Caco-2 (cell line): ENCODE data around the gene ATXN1. TPM values are rescaled to one million over a fixed set of nuclear protein-coding genes. Genes with fewer than 3 reads are reported as not detected.

Experiments
- BruUV-seq: library from RNA; stranded (reverse); fragments of 400-500 nt; replicated peaks from 2 replicates; lab custom pipeline; 2021; lab: Mats Ljungman, UMichigan
- CTCF ChIA-PET: fragments of 300-600 bp; sonication (Branson Sonifier 250); formaldehyde crosslinking; loops from one replicate; lab custom pipeline; 2022; ENCODE audit warnings: antibody characterized with exemption; lab: Charles Lee
- POLR2A ChIA-PET: fragments of 300-600 bp; sonication (Branson Sonifier 250); formaldehyde crosslinking; loops from one replicate; lab custom pipeline; 2022; ENCODE audit warnings: antibody characterized with exemption; lab: Charles Lee
- DNase-seq, 2 experiments: peaks; one replicate each; pipeline versions ENCODE4 v3.0.0 to v3.0.0-alpha.2; 2020 to 2022
- H3K27me3 ChIP-seq: replicated peaks from 2 replicates; pipeline ENCODE4 v1.6.0; 2011; ENCODE audit warnings: low read length; ENCODE audit not compliant: control insufficient read depth, insufficient read depth
- H3K36me3 ChIP-seq: 2 replicates; pipeline ENCODE4 v1.5.1; 2011; ENCODE audit warnings: low read length; ENCODE audit not compliant: control insufficient read depth, insufficient read depth
- H3K4me1 ChIP-seq: fragments of 250-450 bp; sonication (Bioruptor Pico); 2 replicates; pipeline ENCODE4 v1.5.1; 2020; ENCODE audit warnings: mild to moderate bottlenecking
- H3K4me3 ChIP-seq: 2 replicates; pipeline ENCODE4 v1.5.1; 2011; ENCODE audit warnings: low read depth, mild to moderate bottlenecking, control low read depth, low read length
- H3K9me3 ChIP-seq: fragments of 250-450 bp; sonication (Bioruptor Pico); 2 replicates; pipeline ENCODE4 v1.5.1; 2020; ENCODE audit warnings: mild to moderate bottlenecking, moderate library complexity
- H3K27ac Mint-ChIP-seq: one replicate; pipeline ENCODE4 v1.8.0; 2022; ENCODE audit warnings: mixed read lengths; ENCODE audit not compliant: unreplicated experiment
- H3K27me3 Mint-ChIP-seq: one replicate; pipeline ENCODE4 v1.8.0; 2022; ENCODE audit warnings: mixed read lengths; ENCODE audit not compliant: insufficient read depth, unreplicated experiment
- H3K36me3 Mint-ChIP-seq: one replicate; pipeline ENCODE4 v1.8.0; 2022; ENCODE audit warnings: mild to moderate bottlenecking, mixed read lengths; ENCODE audit not compliant: insufficient read depth, unreplicated experiment
- H3K4me1 Mint-ChIP-seq: one replicate; pipeline ENCODE4 v1.8.0; 2022; ENCODE audit warnings: low read depth, mixed read lengths; ENCODE audit not compliant: unreplicated experiment
- H3K4me3 Mint-ChIP-seq: one replicate; pipeline ENCODE4 v1.8.0; 2022; ENCODE audit warnings: mild to moderate bottlenecking, moderate library complexity, mixed read lengths; ENCODE audit not compliant: unreplicated experiment
- H3K9me3 Mint-ChIP-seq: one replicate; pipeline ENCODE4 v1.8.0; 2022; ENCODE audit warnings: mixed read lengths; ENCODE audit not compliant: unreplicated experiment
- CTCF ChIP-seq, 2 experiments: fragments of 200-600 bp in 1 of 2; IDR thresholded peaks; 1 replicate in 1 of 2; 2 replicates in 1 of 2; pipeline versions ENCODE4 v1.5.1 to v1.8.0; 2011 to 2022; ENCODE audit warnings: antibody characterized with exemption in 1 of 2, control low read depth in 1 of 2, inconsistent platforms in 1 of 2, low read depth in 1 of 2, low read length in 1 of 2, mild to moderate bottlenecking in 1 of 2, moderate library complexity in 1 of 2; ENCODE audit not compliant: insufficient read depth in 1 of 2, severe bottlenecking in 1 of 2, unreplicated experiment in 1 of 2
- intact Hi-C: fragments of 100-400 bp; cut with micrococcal nuclease; formaldehyde crosslinking; loops from one replicate; pipeline ENCODE4 v1.10.0; 2022; ENCODE audit not compliant: unreplicated experiment
- total RNA-seq: library from RNA; stranded (reverse); gene quantifications from 2 replicates; pipeline ENCODE4 v1.2.3, GENCODE V29; 2022

The ATXN1 gene
- total RNA-seq, 1 experiment from 2014 or later = 14.2 TPM

- H3K4me1 ChIP-seq = no peaks in the 10 kb centered on the region
- no peaks in the 10 kb centered on the region; the same call in 1 of the 2 replicates for H3K27me3 ChIP-seq
- no peak for DNase-seq
- no peak overlapping the region for H3K4me3 Mint-ChIP-seq
- H3K36me3 Mint-ChIP-seq = no peaks in the 10 kb centered on the region
- peaks cover 9% of the 10 kb centered on the region for H3K4me1 Mint-ChIP-seq
- H3K9me3 ChIP-seq = no peaks in the 10 kb centered on the region
- intact Hi-C loops = no loop called here
- H3K9me3 Mint-ChIP-seq = no peaks in the 10 kb centered on the region
- H3K36me3 ChIP-seq = no peaks in the 10 kb centered on the region
- POLR2A ChIA-PET = no interaction called here
- no TSS peak for BruUV-seq
- H3K4me3 ChIP-seq = no peak overlapping the region
- CTCF ChIA-PET = interaction anchor here (0.6 kb wide), 1 partner anchor 9 kb away, joined by 4 read pairs; no protein-coding TSS in a partner anchor
- no peak for TF ChIP-seq CTCF (IDR thresholded peaks at IDR 0.05; ENCODE audit: insufficient read depth in 1 of 2, low read depth in 1 of 2, low read length in 1 of 2, severe bottlenecking in 1 of 2, unreplicated experiment in 1 of 2)
- H3K27ac Mint-ChIP-seq = no peak overlapping the region
- H3K27me3 Mint-ChIP-seq = no peaks in the 10 kb centered on the region
Measured at GRCh38 chr6:16362819-16363589, 398.3 kb downstream of the ATXN1 start.

DNA sequence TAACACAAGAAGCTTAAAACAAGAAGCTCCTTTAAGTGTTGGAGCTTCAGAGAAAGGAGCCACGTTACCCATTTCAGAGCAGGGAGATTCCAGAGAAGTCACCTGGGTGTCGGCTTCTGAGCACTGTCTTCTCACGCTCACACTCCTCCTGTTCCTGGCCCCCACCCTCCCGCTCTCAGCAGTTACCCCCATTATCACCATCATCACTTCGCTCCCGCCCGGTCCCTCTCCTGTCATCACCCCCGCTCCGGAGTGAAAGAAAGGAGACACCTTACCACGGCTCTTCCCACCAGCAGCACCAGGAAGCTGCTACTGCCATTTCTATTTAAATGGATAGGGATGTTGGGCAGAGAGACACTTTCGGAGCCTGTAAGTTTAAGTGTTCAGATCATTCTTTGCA lies 399.0 kb downstream of the ATXN1 start:
- intact Hi-C loops = no loop called here
- no peak for DNase-seq
- Mint-ChIP-seq H3K36me3 (no peaks in the 10 kb centered on the region), H3K27ac (no peak overlapping the region), H3K27me3 (no peaks in the 10 kb centered on the region), H3K4me1 (peaks cover 6% of the 10 kb centered on the region), H3K9me3 (no peaks in the 10 kb centered on the region), H3K4me3 (no peak overlapping the region)
- Histone ChIP-seq H3K4me3 (no peak overlapping the region), H3K36me3 (no peaks in the 10 kb centered on the region), H3K4me1 (no peaks in the 10 kb centered on the region), H3K27me3 (no peaks in the 10 kb centered on the region; the same call in 1 of the 2 replicates), H3K9me3 (no peaks in the 10 kb centered on the region)
- ChIA-PET POLR2A (no interaction called here), CTCF (no interaction called here)
- TF ChIP-seq CTCF (IDR thresholded peaks at IDR 0.05; ENCODE audit: insufficient read depth in 1 of 2, low read depth in 1 of 2, low read length in 1 of 2, severe bottlenecking in 1 of 2, unreplicated experiment in 1 of 2) = no peak
- BruUV-seq = no TSS peak

DNA sequence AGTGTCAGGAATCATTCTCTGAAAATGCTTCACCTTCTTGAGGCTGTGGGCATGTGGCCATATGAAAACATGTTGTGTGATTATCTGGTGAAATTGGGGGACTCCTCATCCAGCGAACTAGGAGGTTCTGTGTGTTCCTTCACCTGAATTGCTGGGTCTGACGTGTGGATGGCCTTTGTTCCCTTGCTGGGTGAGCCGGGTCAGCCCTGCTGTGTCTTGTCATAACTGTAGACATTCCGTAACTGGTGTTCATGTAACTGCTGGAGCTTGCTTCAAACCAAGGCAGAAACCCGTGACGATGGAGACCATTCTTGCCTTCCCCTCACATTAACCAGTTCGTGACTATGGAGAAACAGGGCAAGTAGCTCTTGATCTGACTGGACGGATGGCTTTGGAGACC lies 399.4 kb downstream of the ATXN1 start:
- H3K4me1 Mint-ChIP-seq = peaks cover 2% of the 10 kb centered on the region
- no TSS peak for BruUV-seq

More for the DNA sequence above, 399.4 kb downstream of the ATXN1 start:
- Histone ChIP-seq H3K9me3 (no peaks in the 10 kb centered on the region), H3K4me1 (no peaks in the 10 kb centered on the region), H3K27me3 (no peaks in the 10 kb centered on the region; the same call in 1 of the 2 replicates), H3K4me3 (no peak overlapping the region), H3K36me3 (no peaks in the 10 kb centered on the region)
- ChIA-PET CTCF (no interaction called here), POLR2A (no interaction called here)
- intact Hi-C loops = no loop called here
- no peak overlapping the region for H3K4me3 Mint-ChIP-seq
- no peak for DNase-seq
- no peak for TF ChIP-seq CTCF (IDR thresholded peaks at IDR 0.05; ENCODE audit: insufficient read depth in 1 of 2, low read depth in 1 of 2, low read length in 1 of 2, severe bottlenecking in 1 of 2, unreplicated experiment in 1 of 2)
- H3K27me3 Mint-ChIP-seq = no peaks in the 10 kb centered on the region
- H3K36me3 Mint-ChIP-seq = no peaks in the 10 kb centered on the region
- no peaks in the 10 kb centered on the region for H3K9me3 Mint-ChIP-seq
- no peak overlapping the region for H3K27ac Mint-ChIP-seq
